GM18867 (cell line): ENCODE data around the gene ADAMTS2.
"Not testable (repeated sequence)": the region's sequence is repeated elsewhere in the genome, so short reads cannot be mapped to it uniquely, and the experiment has no call there.

Source experiments
- ATAC-seq: cut with Tn5 transposase; IDR thresholded peaks from one replicate; pipeline ENCODE4 v1.9.1; 2021; ENCODE audit warnings: mild to moderate bottlenecking, moderate library complexity; ENCODE audit not compliant: unreplicated experiment

ADAMTS2 gene

GRCh38 chr5:179327021-179327735, 18.1 kb downstream of the ADAMTS2 start:
- ATAC-seq = no peak

GRCh38 chr5:179326122-179326927, 18.9 kb downstream of the ADAMTS2 start:
- no peak for ATAC-seq

- ATAC-seq = no peak
These were observed 19.8 kb downstream of the ADAMTS2 start for GRCh38 chr5:179325296-179326031.

GRCh38 chr5:179324760-179325295, 20.4 kb downstream of the ADAMTS2 start:
- no peak for ATAC-seq

- not testable (repeated sequence) for ATAC-seq
These were observed 20.9 kb downstream of the ADAMTS2 start for GRCh38 chr5:179324316-179324715.

GRCh38 chr5:179323026-179323870, 22.0 kb downstream of the ADAMTS2 start:
- no peak for ATAC-seq

GRCh38 chr5:179322071-179323025, 22.9 kb downstream of the ADAMTS2 start:
- no peak for ATAC-seq

- ATAC-seq = no peak
These were observed 23.9 kb downstream of the ADAMTS2 start for GRCh38 chr5:179321206-179321987.

- no peak for ATAC-seq
These were observed 25.4 kb downstream of the ADAMTS2 start for GRCh38 chr5:179319741-179320281.

- ATAC-seq = no peak
These were observed 26.1 kb downstream of the ADAMTS2 start for GRCh38 chr5:179319123-179319522.

GRCh38 chr5:179318221-179318955, 26.9 kb downstream of the ADAMTS2 start:
- ATAC-seq = no peak

- ATAC-seq = no peak
These were observed 27.6 kb downstream of the ADAMTS2 start for GRCh38 chr5:179317411-179318220.

GRCh38 chr5:179316982-179317381, 28.3 kb downstream of the ADAMTS2 start:
- ATAC-seq = no peak

- ATAC-seq = no peak
These were observed 29.1 kb downstream of the ADAMTS2 start for GRCh38 chr5:179316111-179316551.

GRCh38 chr5:179315356-179315890, 29.8 kb downstream of the ADAMTS2 start:
- ATAC-seq = no peak

GRCh38 chr5:179314606-179315355, 30.5 kb downstream of the ADAMTS2 start:
- no peak for ATAC-seq
